ENCODE data around the gene OLFM2. TPM values are rescaled to one million over a fixed set of nuclear protein-coding genes. Genes with fewer than 3 reads are reported as not detected.

Gene OLFM2
- total and polyA plus RNA-seq, 9 of the 15 experiments (the other 6 are each of a cell fraction or from before 2014, with no cell fraction given): 0.10 to 0.33 (median 0.23) TPM; not detected in 4

GRCh38 chr19:9934132-9934950, 2.0 kb downstream of the OLFM2 start (continued):
- TF ChIP-seq DEAF1 (CRISPR knock-in tag; IDR thresholded peaks at IDR 0.05) (peak; percentile 72), NKRF (IDR thresholded peaks at IDR 0.05; ENCODE audit: borderline replicate concordance) (no peak), RBM17 (IDR thresholded peaks at IDR 0.05; ENCODE audit: borderline replicate concordance, low read depth, low read length) (no peak), GTF2B (IDR thresholded peaks at IDR 0.05; ENCODE audit: extremely low read depth, insufficient read length) (no peak), ZNF707 (CRISPR knock-in tag; conservative IDR thresholded peaks at IDR 0.05) (no peak), GATAD2B (IDR thresholded peaks at IDR 0.05; ENCODE audit: borderline replicate concordance) (0 out of 2 replicates have a peak, but pooled peaks have one; percentile 32), ILK (tag; IDR thresholded peaks at IDR 0.05; ENCODE audit: borderline replicate concordance, low read depth) (no peak), ZNF318 (IDR thresholded peaks at IDR 0.05; ENCODE audit: borderline replicate concordance in 1 of 2, low read depth in 1 of 2) (no peak), ZNF263 (CRISPR knock-in tag; IDR thresholded peaks at IDR 0.05; ENCODE audit: borderline replicate concordance) (no peak), MYC (IDR thresholded peaks at IDR 0.05; ENCODE audit: low read depth, low read length) (0 out of 2 replicates have a peak, but pooled peaks have one; percentile 19), MYC (CRISPR knock-in tag; IDR thresholded peaks at IDR 0.05; ENCODE audit: borderline replicate concordance, low read depth) (no peak), ZNF354B (CRISPR knock-in tag; IDR thresholded peaks at IDR 0.05) (no peak), MCM5 (IDR thresholded peaks at IDR 0.05; ENCODE audit: low read depth) (no peak), EP300 (IDR thresholded peaks at IDR 0.05; ENCODE audit: low read length) (no peak)
